GM23248 (cell line): Measurements from ENCODE around the gene HSF2.

ENCODE experiments used
- EZH2 ChIP-seq: fragments of 200-600 bp; sonication (generic); IDR thresholded peaks from 2 replicates; pipeline ENCODE4 v1.6.1; 2018; ENCODE audit warnings: antibody characterized with exemption, mild to moderate bottlenecking; ENCODE audit not compliant: insufficient read depth, poor library complexity, severe bottlenecking
- EZH2phosphoT487 ChIP-seq: fragments of 200-600 bp; sonication (generic); IDR thresholded peaks from 2 replicates; pipeline ENCODE4 v1.6.1; 2018; ENCODE audit warnings: antibody characterized with exemption, moderate library complexity, mild to moderate bottlenecking, low read depth; ENCODE audit not compliant: insufficient read depth

- no peak for TF ChIP-seq EZH2
- no peak for TF ChIP-seq EZH2phosphoT487
These were observed 53.1 kb downstream of the HSF2 start for GRCh38 chr6:122452509-122452908.
